DMS53 treated with DMSO at 0.1 percent for 48 hours (cell line): Measurements from ENCODE around the gene RAB4A.
"Not testable (repeated sequence)": the region's sequence is repeated elsewhere in the genome, so short reads cannot be mapped to it uniquely, and the experiment has no call there.

ENCODE experiments used
- DNase-seq: peaks from one replicate; lab custom pipeline; 2025; ENCODE audit not compliant: unreplicated experiment; lab: John Stamatoyannopoulos, UW

RAB4A gene

GRCh38 chr1:229296541-229296941 is 25.6 kb downstream of the RAB4A start:
- DNase-seq = no peak

- no peak for DNase-seq
These were observed 26.8 kb downstream of the RAB4A start for GRCh38 chr1:229297746-229298145.

GRCh38 chr1:229298420-229298819 is 27.5 kb downstream of the RAB4A start:
- DNase-seq = no peak

DNA sequence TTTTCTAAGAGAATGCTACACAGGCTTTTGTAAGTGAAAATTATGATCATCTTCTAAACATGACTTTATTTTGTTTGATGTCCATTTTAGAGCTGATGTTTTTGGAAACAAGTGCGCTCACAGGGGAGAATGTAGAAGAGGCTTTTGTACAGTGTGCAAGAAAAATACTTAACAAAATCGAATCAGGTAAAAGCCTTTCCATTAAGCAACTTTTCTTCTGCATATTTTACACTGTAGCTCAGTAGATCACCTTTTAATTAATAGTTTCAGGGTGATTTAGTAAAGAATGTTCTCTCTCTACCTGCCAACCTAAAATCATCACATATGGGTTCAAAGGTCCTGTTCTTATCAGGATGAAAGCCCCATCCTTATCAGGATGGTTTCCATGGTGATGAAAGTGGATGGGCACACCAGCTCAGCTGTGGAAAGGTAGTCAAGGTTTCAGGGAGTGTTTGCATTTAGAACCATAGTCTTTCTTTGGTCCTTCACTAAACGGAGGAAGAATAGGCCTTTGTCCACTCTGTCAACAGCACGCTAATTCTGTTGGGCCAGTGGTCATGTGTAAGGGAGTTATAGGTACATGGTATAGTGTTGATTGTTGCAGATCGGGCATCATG is 28.1 kb downstream of the RAB4A start:
- DNase-seq = no peak

DNA sequence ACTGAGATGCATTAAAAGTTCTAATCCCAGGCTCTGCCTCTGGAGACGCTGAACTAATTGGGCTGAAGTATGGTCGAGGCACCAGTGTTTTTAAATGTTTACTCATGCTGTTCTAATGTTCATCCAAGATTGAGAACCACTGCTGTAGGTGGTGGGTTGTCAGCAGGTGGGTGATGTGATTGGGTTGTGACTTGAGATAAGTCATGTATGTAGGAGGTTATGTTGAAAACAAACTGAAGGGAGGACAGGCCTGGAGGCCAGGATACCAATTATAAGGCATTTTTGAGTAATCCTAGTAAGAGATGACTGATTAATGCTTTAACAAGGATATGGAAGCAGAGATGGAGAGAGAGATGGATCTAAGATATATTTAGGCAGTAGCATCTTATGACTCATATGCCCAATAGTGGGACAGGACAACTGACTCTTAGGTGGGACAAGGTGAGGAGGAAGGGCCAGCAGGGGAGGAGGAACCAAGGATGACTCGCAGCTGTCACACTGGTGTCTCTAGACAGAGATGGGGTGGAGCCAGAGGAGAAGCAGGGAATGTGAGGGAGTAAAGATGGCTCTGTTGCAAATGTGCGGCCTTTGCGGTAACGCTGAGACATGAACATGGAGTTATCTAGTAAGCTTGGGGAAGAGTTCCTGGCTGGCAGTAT is 29.3 kb downstream of the RAB4A start:
- DNase-seq = no peak

DNA sequence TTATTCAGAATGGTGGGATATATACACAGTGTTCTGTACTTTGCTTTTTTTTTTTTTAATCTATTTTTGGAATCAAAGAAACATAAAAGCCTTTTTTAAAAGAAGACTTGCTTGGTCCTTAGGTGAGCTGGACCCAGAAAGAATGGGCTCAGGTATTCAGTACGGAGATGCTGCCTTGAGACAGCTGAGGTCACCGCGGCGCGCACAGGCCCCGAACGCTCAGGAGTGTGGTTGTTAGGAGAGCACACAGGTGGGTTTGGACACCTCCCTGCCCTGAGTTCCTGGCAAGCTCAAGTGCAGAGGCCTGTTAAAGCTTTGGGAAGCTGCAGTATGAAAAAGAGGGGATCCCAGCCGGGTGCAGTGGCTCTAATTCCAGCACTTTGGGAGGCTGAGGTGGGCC is 31.8 kb downstream of the RAB4A start:
- DNase-seq = no peak

DNA sequence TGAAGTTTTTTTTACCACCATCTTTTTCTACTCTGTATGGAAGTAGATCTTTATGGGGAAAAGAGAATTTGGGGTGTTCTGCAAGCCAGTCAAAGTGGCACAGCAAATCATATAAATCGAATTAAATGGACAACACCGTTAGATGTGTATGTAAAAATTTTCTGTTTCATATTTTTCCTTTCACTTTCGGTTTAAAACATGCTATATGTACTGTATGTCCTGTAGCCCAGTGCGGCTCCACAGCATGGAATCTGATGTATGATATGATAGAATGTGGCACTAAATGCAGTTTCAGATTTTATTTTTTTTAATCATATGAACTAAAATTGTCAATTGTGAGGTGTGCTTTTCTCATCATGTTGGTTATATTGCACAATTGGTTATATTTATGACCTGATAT is 32.9 kb downstream of the RAB4A start:
- no peak for DNase-seq

GRCh38 chr1:229305392-229305791 is 34.5 kb downstream of the RAB4A start:
- DNase-seq = no peak

DNA sequence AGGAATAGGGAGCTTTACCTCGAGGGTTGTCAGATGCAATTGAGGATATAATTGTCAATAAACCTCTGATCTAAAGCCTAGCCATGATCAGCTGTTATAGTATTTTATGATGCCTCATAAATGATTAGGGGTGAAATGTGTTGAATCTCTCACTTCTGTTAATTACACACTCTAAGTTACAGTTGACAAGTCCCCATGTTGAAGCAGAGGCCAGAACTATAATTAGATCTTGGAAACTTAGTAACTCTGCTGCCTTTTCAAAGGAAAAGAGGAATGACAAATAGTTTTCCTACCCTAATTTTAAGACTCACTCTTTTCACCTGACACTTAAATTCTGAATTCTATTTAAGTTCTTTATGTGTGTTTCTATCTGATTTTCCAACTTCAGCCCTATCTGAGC is 38.2 kb downstream of the RAB4A start:
- DNase-seq = no peak

DNA sequence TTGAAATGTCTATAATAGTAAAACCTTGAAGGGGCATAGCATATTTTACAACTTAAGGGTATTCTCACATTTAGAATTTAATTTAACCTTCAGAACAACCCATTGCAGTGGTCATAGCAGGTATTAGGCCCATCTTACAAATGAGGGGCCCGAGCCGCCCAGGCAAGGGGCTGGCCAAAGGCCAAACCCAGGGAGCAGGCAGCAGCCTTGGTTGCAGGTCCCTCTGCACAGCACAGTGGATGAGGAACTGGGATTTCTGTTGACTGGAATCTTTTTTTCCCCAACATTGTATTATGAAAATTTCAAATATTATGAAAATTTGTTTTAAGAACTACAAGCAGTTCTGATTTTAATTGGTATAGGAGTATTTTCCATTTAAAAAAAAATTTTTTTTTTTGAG is 38.8 kb downstream of the RAB4A start:
- no peak for DNase-seq

- no peak for DNase-seq
These were observed 39.9 kb downstream of the RAB4A start for GRCh38 chr1:229310833-229311232.

DNA sequence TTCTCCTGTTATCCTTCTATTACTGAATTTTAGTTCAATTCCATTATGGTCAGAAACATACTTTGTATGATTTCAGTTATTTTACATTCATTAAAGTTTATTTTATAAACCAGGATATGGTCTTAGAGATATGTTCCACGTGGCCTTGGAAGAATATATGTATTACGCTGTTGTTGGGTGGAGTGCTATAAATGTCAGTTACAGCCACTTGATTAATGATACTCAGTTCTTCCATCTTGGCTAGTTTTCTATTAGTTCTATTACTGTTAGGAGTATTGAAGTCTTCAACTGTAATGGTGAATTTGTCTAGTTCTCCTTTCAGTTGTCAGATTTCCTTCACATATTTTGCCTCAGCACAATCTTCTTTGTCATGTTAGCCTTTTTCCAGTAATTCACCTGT is 45.3 kb downstream of the RAB4A start:
- no peak for DNase-seq

DNA sequence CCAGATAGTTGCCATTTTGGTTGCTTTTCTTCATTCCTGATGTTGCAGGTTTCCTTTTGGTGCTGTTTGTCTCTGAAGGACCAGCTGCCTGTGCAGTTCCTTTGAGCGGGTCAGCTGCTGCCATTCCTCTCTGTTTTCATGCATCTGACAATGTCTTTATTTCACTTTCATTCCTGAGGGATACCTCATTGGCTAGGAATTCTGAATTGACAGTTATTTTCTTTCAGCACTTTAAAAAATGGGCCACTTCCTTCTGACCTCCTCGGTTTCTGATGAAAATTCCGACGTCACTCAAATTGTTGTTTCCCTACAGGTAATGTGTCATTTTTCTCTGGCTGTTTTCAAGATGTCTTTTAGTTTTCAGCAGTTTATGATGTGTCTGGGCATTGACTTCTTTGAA is 47.1 kb downstream of the RAB4A start:
- no peak for DNase-seq

DNA sequence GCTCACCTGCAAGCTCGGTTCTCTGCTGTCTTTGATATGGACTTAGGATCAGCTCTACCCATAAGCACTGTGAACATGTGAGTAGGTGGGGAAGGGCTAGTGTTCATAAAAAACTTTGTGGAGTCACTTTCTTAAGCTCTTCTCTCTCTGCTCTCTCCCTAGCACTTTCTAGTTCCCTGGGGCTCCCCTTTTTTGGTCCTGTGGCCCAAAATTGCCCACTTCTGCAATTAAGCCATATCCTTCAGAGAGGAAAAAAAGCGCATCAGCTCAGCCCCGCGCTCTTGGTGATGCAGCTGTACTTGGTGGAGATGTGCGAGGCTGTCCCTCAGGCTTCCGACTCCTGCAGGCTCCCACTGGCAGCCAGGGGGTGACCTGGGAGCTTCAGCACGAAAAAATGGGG is 48.6 kb downstream of the RAB4A start:
- no peak for DNase-seq

- DNase-seq = no peak
These were observed 52.3 kb downstream of the RAB4A start for GRCh38 chr1:229323201-229323600.

GRCh38 chr1:229323885-229324553 is 53.1 kb downstream of the RAB4A start:
- no peak for DNase-seq

GRCh38 chr1:229325401-229325800 is 54.5 kb downstream of the RAB4A start:
- no peak for DNase-seq

GRCh38 chr1:229325853-229326487 is 55.1 kb downstream of the RAB4A start:
- no peak for DNase-seq

DNA sequence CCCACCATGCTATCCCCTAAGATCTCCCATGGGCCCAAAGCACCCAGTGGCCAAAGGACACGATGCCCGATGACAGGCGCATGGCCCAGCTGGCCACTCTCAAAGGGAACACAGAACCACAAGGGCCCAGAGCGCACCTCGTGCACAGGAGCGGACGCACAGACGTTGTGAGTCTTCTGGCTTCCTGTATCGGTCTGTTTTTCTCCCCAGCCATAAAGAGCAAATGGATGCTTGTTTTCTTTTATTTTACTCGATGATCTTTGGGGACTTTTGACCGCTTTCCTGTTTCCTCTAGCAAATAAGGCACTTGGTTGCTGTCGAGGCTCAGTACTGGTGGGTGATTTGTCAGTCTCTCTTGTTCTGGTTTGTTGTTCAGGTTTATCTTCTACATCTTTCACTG is 55.7 kb downstream of the RAB4A start:
- no peak for DNase-seq

- not testable (repeated sequence) for DNase-seq
These were observed 56.9 kb downstream of the RAB4A start for GRCh38 chr1:229327765-229328164.

DNA sequence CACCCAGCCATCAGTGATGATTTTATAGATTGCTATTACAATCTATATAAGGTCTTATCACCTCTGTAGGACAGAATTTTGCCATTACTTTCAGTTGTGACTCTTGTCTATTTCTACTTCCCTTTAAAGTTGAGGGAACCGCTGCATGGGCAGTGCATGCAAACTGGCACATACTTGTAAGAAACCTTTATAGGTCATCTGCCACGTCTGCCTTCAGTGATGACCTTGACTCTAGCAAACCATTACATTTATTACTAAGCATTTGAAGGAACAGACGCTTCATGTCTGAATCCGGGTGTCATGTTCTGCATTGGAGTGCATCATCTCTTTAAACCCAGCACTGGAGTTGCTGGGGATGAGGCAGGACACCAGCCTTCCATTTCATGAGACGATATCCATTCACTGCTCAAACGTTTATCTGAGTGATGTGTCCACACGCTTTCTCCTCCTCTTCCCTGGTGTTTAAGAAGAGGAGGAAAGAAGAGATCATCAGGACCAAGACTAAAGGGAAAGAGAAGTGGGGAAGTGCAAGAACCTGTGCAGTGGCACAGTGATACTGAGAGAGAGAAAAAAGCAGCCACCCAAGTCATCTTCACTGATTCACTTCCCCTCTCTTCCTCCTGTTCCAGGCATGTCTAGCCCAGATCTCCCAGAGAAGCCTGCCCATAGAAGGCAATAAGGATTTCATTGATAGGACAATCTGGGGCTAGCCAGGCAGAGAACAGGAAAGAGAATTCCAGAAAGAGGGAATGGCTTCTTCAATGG is 57.9 kb downstream of the RAB4A start:
- DNase-seq = no peak
